Stimulated activated effector memory CD8-positive, alpha-beta T cell treated with anti-CD3 and anti-CD28 coated beads, Interleukin-12 subunit alpha, Interleukin-12 subunit beta, amount 100 ng/mL, for 72 hours (primary cell): ENCODE results near the gene MORN5.
A peak's percentile ranks its signal among the peaks of the same experiment; 100 is the strongest.

Experiments
- ATAC-seq: fragments of 150-1000 bp; cut with Tn5 transposase; 2 replicates; pipeline ENCODE4 v1.10.0; 2021
- DNase-seq, 2 donors: peaks; one replicate each; pipeline ENCODE4 v3.0.0; 2021 to 2022; ENCODE audit warnings: low spot score in 2 of 2
- H3K27ac Mint-ChIP-seq: one replicate; pipeline ENCODE4 v1.8.0; 2022; ENCODE audit warnings: mild to moderate bottlenecking, mixed read lengths
- H3K36me3 Mint-ChIP-seq: one replicate; pipeline ENCODE4 v1.8.0; 2022; ENCODE audit warnings: mild to moderate bottlenecking, mixed read lengths
- H3K4me1 Mint-ChIP-seq: one replicate; pipeline ENCODE4 v1.8.0; 2022; ENCODE audit warnings: mixed read lengths
- H3K4me3 Mint-ChIP-seq: one replicate; pipeline ENCODE4 v1.8.0; 2022; ENCODE audit warnings: mild to moderate bottlenecking, mixed read lengths
- H3K9me3 Mint-ChIP-seq: one replicate; pipeline ENCODE4 v1.8.0; 2022; ENCODE audit warnings: mixed read lengths

Gene MORN5

DNA sequence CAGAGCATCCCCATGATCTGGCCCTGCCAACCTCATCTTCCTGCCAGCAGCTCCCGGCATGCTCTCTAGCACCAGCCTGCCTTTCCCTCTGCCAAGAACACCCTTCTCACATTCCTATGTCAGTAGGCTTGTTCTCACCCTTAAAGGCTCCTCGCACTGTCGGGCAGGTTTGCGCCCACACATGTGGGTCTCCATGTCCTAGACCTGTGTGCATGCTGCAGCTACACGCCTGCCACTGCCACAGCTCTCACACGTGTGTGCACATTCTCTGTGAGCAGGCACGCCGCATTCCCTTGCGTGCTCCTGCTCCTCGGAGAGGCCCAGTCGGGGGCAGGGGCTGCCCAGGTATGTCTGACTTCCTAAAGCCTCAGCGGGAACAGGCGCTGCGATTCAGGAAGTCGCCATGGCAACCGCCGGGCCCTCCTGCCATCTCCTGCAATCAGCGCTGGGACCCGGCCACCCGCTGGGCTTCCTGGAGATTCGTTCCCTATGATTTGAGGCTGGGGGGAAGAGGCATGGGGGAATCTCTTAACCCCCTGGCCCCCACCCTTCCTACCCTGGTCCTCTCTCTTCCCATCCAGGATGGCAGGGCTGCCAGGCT, 28.2 kb upstream of the MORN5 start:
- no peak overlapping the region for H3K27ac Mint-ChIP-seq
- no peak for DNase-seq
- H3K9me3 Mint-ChIP-seq, result no peaks in the 10 kb centered on the region
- no peaks in the 10 kb centered on the region for H3K36me3 Mint-ChIP-seq
- H3K4me1 Mint-ChIP-seq, result peaks cover 2% of the 10 kb centered on the region
- H3K4me3 Mint-ChIP-seq, result no peak overlapping the region
- ATAC-seq, result no peak

DNA sequence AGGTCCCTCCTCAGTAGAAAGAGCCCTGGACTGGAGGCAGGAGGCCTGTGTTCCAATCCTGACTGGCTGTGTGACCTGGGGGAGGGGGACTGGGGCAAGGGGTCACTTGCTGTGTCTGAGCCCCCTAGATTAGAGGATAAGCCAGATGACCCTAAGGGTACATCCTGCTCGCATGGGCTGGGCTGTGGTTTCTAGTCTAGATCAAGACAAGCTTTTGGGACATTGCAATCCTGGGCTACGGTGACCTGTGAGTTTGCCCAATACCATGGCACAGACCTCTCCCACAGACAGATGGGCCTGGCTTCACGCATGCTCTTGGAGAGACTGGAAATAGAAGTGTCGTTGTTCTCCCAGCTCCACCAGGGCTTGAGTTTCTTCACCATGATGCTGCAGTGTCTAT, 27.2 kb upstream of the MORN5 start:
- DNase-seq, result no peak
- H3K4me3 Mint-ChIP-seq, result no peak overlapping the region
- H3K36me3 Mint-ChIP-seq, result no peaks in the 10 kb centered on the region
- no peak for ATAC-seq
- H3K27ac Mint-ChIP-seq, result no peak overlapping the region
- H3K9me3 Mint-ChIP-seq, result no peaks in the 10 kb centered on the region
- no peaks in the 10 kb centered on the region for H3K4me1 Mint-ChIP-seq

DNA sequence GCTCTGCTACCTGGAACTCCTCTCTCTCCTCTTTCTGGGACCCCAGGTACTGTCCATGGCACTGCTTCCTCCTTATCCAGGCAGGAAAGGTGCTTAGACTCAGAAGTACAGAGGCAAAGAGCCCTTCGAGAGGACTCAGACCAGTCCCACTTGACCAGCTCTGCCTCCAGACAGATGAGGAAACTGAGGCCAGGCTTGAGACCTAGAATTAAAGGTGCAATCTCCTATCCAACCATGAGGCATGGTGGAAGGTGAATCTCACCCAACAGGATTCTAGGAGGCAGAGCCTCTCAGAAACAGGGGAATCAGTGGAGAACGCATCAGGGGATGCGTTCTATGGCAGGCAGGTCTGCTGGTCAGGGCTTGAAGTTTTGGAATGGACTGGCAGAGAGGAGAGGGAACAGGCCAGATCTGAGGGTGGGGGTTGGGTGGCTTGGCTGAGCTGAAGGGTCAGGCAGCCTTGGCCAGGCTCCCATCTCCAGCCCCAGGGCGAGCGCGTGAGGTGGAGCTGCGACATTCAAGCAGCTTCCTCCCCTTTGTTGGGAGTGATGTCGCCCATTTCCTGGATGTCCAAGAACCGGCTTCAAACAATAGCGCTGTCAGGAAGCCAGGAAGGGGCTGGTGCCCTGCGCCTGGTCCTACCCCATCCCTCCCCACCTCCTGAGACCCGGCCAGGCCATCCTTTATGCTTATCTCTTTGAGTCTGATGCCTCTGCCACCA, 26.3 kb upstream of the MORN5 start:
- Mint-ChIP-seq H3K4me3 (no peak overlapping the region), H3K4me1 (no peaks in the 10 kb centered on the region), H3K27ac (no peak overlapping the region), H3K9me3 (no peaks in the 10 kb centered on the region), H3K36me3 (no peaks in the 10 kb centered on the region)
- DNase-seq, result no peak
- no peak for ATAC-seq

DNA sequence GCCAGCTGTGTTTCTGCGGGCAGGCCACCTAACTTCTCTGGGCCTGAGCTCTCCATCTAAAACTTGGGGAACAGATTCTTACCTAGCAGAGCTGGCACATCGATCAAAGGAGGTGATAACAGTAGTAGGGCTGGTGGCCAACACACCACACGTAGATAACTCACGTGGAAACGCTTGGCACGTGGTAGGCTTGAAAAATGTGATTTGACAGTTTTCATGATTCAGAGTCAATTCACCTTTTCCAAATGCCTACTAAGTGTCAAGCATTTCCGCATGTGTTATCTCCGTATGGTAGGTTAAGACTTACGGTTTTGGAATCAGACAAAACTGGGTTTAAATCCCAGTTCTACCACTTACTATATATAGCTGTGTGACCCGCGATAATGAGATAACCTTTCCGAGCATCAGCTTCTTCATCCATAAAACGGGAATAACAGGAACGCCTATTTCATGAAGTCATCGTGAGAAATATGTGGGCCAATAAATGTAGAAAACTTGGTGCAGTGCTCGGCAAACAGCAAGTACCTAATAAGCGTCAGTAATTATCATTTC, 25.6 kb upstream of the MORN5 start:
- Mint-ChIP-seq H3K9me3 (no peaks in the 10 kb centered on the region), H3K4me1 (no peaks in the 10 kb centered on the region), H3K27ac (no peak overlapping the region), H3K36me3 (no peaks in the 10 kb centered on the region), H3K4me3 (no peak overlapping the region)
- DNase-seq, result no peak
- no peak for ATAC-seq

DNA sequence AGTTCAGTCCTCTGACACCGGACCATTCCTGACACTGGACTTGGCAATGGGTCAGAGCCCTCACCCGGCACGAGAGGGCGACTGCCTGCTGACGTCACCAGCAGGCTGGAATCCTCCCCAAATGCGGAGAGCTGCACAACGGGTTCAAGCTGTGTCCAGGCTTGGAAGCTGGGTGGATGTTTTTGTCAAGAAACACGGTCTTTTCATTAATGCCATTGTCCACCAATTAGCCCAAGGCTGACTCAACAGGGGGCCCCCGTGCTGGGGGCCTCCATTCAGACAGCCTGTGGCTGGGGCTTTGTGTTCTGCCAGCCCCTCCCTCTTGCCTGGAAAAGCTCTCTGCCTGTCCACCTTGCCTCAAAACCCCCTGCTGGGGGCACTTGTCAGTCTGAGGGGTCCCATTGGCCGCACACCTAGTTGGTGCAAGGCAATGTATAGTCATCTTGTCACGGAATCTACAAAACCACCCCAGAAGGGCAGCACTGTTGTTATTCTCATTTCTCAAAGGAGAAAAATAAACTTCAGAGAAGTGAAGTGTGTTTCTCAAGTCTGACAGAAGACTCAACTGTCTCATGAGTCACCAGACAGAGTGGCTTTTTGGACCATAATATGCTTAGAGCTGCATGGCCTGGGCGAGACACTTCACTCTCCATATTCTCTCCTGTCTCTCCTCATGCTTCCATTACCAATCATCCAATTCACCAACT, 24.7 kb upstream of the MORN5 start:
- Mint-ChIP-seq H3K4me3 (no peak overlapping the region), H3K4me1 (no peaks in the 10 kb centered on the region), H3K9me3 (no peaks in the 10 kb centered on the region), H3K36me3 (no peaks in the 10 kb centered on the region), H3K27ac (no peak overlapping the region)
- DNase-seq (no peak), ATAC-seq (no peak)

DNA sequence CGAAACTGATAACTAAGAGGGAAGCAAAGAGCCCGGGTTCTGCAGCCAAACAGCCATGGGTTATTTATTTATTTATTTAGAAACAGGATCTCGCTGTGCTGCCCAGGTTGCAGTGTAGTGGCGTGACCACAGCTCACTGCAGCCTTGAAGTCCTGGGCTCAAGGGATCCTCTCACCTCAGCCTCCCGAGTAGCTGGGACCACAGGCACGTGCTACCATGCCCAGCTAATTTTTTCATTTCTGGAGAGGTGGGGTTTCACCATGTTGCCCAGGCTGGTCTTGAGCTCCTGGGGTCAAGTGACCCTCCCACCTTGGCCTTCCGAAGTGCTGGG, 24.2 kb upstream of the MORN5 start:
- Mint-ChIP-seq H3K4me3 (no peak overlapping the region), H3K27ac (no peak overlapping the region)
- ATAC-seq, result no peak

DNA sequence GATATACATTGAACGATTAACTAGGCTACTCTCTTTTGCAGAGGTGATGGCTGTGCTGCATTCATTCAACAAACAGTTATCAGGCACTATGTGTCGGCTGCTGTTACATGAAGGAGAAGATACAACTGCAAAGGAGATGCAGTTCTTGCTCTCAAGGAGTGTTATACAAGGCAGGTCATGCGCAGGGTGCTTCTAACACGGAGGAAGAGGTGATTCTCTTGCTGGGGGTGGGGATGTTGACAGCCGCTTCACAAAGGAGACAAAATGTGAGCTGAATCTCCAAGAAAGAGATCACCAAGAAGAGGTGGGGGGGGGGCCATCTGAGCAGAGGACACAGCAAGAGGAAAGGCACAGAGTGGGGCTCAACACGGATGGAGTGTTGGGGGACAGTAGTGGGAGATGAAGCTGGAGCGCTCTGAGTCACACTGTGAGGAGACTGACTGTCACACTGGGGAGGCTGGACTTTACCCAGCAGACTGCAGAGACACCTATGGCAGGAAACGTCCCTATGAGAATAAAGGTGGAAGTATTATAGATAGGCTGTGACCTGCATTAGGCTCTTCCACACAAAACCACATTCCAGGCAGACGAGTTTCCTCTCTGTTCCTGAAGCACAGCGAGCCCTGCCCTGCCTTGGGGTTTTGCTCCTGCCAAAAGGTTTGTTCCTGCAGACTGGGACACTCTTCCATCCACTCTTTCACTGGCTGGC, 21.0 kb upstream of the MORN5 start:
- DNase-seq, result no peak
- peaks cover 14% of the 10 kb centered on the region for H3K36me3 Mint-ChIP-seq
- H3K4me1 Mint-ChIP-seq, result no peaks in the 10 kb centered on the region
- no peaks in the 10 kb centered on the region for H3K9me3 Mint-ChIP-seq
- ATAC-seq, result no peak
- no peak overlapping the region for H3K4me3 Mint-ChIP-seq
- H3K27ac Mint-ChIP-seq, result no peak overlapping the region

More for the DNA sequence above, 24.2 kb upstream of the MORN5 start:
- no peak for DNase-seq
- Mint-ChIP-seq H3K36me3 (no peaks in the 10 kb centered on the region), H3K4me1 (no peaks in the 10 kb centered on the region), H3K9me3 (no peaks in the 10 kb centered on the region)

DNA sequence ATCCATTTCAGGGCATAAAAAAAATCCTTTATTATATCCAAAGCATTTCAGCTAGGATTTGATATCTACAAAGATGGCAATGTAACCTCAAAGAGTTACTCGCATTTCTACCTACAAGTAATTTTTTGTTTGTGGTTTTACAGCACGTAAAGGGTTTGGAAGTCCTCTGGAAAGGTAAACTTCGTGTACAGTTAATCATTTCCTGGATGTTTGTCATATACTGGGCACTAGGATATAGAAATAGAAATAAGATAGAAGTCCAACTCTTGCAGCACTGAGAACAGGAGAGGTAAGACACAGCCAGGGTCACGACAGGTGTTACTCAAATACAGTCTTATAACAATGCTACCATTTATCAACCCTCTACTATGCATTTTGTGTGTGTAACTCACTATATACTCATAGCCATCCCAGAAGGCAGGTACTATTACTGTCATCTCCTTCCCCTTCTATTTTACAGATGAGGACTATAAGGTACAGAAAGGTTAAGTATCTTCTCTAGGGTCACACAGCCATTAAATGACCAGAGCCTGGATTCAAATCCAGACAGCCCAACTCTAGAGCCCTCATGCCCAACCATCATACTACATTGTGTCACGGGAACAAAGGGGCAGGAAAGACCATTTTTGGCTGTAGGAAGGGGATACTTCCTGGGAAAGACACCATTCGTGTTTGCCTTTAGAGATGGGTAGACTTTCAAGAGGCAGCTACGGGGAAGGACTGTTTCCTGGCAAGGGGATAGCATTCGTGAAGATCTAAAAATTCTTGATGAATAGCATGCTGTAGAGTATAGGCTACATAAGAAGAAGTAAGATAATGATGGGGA, 19.1 kb upstream of the MORN5 start:
- DNase-seq (no peak), ATAC-seq (no peak)
- no peak overlapping the region for H3K27ac Mint-ChIP-seq
- no peaks in the 10 kb centered on the region for H3K4me1 Mint-ChIP-seq
- no peak overlapping the region for H3K4me3 Mint-ChIP-seq
- no peaks in the 10 kb centered on the region for H3K9me3 Mint-ChIP-seq
- peaks cover 28% of the 10 kb centered on the region for H3K36me3 Mint-ChIP-seq

DNA sequence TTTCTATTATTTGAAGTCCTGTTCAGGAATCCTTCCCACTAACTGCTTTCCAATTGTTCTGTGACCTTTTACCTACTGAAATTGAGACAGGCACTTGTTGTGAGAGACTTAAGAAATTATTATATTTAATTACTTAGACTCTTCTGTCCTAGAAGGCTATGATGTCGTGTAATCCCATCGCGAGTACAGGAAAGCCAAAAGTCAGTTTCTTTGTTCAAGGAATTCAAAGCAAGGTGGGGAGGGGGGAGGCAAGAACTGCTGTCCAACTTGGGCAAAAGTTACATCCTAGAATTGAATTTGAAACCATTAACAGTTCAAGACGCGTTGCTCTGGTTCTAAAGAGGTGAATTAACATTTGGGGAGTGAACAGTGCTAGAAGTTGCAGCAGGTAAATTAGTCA, 18.0 kb upstream of the MORN5 start:
- Mint-ChIP-seq H3K4me1 (no peaks in the 10 kb centered on the region), H3K4me3 (no peak overlapping the region), H3K36me3 (peaks cover 39% of the 10 kb centered on the region), H3K27ac (no peak overlapping the region), H3K9me3 (no peaks in the 10 kb centered on the region)
- no peak for DNase-seq
- ATAC-seq, result no peak

DNA sequence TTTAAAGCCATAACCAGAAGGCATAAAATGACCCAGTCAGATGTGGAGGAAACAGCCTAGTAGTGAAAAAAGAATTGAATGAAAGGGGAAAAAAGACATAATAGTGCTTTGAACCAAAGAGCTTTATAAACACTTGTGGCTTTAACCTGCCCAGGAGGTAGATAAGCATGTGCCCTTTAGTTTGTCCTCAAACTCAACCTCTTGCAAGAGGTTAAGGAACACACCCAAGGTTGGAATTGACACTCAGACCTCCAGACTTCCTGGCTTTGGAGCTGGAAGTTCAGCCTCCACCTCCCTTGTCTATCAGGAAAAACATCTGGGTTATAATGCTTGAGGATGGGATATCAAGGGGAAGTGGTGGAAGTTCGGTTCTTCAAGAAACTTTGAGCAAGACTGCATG, 16.4 kb upstream of the MORN5 start:
- H3K27ac Mint-ChIP-seq, result peak overlapping the region; percentile 63
- no peak overlapping the region for H3K4me3 Mint-ChIP-seq
- no peaks in the 10 kb centered on the region for H3K4me1 Mint-ChIP-seq
- no peak for ATAC-seq
- DNase-seq, result no peak
- no peaks in the 10 kb centered on the region for H3K9me3 Mint-ChIP-seq
- H3K36me3 Mint-ChIP-seq, result peaks cover 55% of the 10 kb centered on the region

DNA sequence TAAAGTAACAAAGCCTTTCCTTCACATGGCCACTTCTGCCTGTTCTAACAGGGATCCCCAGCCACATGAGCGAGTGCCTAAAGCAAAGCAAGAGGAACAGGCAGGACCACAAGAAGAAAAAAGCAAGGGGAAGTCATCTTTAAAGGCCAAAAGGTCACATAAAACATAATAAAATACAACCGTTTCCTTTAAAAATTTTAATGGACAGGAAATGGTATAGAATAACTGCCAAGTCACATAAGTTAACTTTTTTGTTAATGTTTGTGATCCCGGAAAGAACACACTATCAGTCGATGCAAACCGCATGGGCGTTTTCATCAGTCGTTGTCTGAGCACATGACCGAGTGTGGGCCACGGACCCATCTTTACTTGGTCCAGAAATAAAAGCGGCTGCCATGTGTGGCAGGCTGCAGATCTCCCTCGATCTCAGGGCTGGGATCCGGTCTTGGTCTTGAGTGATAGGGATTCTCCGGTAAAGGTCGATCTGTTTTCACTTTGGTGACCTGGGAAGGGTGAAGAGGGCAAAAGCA, 15.8 kb upstream of the MORN5 start:
- ATAC-seq (no peak), DNase-seq (no peak)
- Mint-ChIP-seq H3K4me1 (no peaks in the 10 kb centered on the region), H3K36me3 (peaks cover 62% of the 10 kb centered on the region), H3K9me3 (no peaks in the 10 kb centered on the region), H3K4me3 (no peak overlapping the region), H3K27ac (peak overlapping the region; percentile 63)

DNA sequence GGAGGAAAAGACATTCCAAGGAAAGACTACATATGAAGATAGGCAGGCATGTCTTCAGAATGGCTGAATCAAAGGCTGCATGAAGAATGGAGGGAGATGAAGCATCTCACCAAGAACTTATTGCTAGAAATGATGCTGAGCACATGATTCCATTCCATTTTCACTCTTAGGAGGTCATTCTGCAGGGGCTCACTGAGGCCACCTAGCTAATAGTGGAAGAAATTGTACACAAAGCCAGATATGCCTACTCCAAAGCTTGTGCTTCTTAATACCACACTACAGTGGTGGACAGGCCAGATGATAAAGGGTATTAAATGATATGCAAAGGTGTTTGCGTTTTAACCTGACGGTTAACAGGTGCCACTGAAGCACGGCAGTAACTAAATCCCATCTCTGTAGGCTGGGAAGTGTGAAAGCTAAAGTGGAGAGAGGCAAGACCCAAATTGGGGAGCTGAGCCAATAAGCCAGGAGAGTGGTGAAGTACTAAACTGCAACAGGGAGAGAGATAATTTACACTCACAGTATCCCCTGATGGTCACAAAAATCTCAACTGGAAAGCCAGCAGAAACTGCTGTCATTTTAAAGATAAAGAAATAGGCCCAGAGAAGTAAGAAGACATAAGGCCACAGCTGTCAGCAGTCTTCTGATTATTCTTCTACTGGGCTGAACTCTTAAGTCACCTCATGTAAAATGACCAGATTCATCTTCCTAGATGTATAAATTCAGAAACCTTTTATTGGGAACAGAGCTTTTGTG, 14.7 kb upstream of the MORN5 start:
- Mint-ChIP-seq H3K9me3 (no peaks in the 10 kb centered on the region), H3K36me3 (peaks cover 73% of the 10 kb centered on the region), H3K4me1 (no peaks in the 10 kb centered on the region), H3K4me3 (no peak overlapping the region), H3K27ac (peak overlapping the region; percentile 63)
- no peak for DNase-seq
- no peak for ATAC-seq

DNA sequence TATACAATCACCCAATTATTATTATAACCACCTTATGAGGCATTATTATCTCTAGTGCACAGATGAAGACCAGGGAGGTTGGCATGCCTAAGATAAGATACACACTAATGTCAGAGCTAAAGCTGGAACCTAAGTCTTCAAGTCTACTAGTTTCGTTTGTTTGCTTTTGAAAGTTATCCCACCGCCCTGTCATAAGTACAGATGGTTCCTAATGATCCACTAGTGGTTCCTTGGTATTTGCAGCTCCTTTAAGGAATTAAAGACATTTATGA, 14.2 kb upstream of the MORN5 start:
- DNase-seq (no peak), ATAC-seq (no peak)
- Mint-ChIP-seq H3K36me3 (peaks cover 78% of the 10 kb centered on the region), H3K27ac (no peak overlapping the region), H3K9me3 (no peaks in the 10 kb centered on the region), H3K4me1 (no peaks in the 10 kb centered on the region), H3K4me3 (no peak overlapping the region)

DNA sequence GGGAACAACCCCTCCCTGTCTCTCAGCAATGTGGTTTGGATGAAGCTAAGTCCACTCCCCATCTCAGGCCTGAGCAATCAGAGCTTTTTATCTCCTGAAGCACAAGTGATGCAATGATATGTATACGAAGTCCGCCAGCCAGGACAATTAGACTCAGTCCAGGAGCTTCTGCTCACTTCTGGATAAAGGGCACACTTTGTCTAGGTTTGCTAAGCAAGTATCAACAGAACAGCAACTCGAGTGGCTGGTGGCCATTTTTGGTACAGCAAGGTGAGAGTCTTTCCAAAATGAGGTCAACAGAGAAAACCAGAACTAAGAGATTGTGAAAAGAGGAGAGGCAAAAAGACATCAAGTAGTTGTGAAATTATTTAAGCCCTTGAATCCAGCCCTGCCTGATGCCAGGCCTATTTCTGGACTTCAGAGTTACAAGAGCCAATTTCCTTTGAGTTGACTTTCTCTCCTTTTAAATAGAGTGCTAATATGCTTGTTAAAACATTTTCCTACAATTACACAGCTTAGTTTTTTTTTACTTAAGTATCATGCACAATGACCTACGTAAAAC, 8.4 kb upstream of the MORN5 start:
- no peak for ATAC-seq
- Mint-ChIP-seq H3K9me3 (no peaks in the 10 kb centered on the region), H3K4me1 (peaks cover 10% of the 10 kb centered on the region), H3K4me3 (no peak overlapping the region), H3K27ac (no peak overlapping the region), H3K36me3 (peaks cover 67% of the 10 kb centered on the region)
- DNase-seq, result no peak
